Transverse colon (tissue), 4 donors: ENCODE measurements around the gene AKR1E2.

Experiments
- EP300 ChIP-seq: sonication (generic); formaldehyde crosslinking; IDR thresholded peaks from one replicate; pipeline ENCODE4 v1.6.1; 2017; ENCODE audit warnings: antibody characterized with exemption, low read depth
- POLR2A ChIP-seq: fragments of 450-650 bp; IDR thresholded peaks from one replicate; pipeline ENCODE4 v1.6.1; 2016; ENCODE audit warnings: antibody characterized with exemption, mild to moderate bottlenecking, moderate library complexity
- POLR2AphosphoS5 ChIP-seq, 3 donors: sonication (generic); formaldehyde crosslinking; IDR thresholded peaks; one replicate each; pipeline ENCODE4 v1.6.1; 2016; ENCODE audit warnings: antibody characterized with exemption in 3 of 3
- TF ChIP-seq, protein P1 (sequence below), 5 experiments: fragments of 200-600 bp in 3 of 5; fragments of 450-650 bp in 2 of 5; sonication (generic) in 3 of 5; IDR thresholded peaks; 1 replicate in 2 of 5; 2 replicates in 3 of 5; pipeline ENCODE4 v1.5.1; 2016 to 2017; ENCODE audit warnings: antibody characterized with exemption in 5 of 5, inconsistent platforms in 3 of 5, mild to moderate bottlenecking in 2 of 5, moderate library complexity in 1 of 5

DNA sequence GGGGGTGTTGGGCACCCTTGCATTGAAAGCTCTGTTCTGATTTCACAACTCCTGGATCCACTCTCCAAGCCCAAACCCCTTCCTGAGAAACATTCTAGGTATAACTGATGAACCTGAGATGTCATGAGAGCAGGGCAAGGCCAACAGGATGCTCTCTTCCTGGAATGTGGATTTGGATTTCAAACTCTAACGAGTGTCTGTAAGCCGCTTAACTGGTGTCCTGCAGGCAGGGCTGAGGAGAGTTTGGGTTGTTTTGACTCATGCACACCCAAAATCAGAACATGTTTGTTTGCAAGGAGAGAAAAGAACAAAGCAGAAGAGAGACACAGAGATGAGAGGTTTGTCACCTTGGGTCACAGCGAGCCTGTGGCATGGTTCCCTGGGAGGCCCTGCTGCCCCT lies 24.6 kb upstream of the AKR1E2 start:
- TF ChIP-seq, protein P1, sequence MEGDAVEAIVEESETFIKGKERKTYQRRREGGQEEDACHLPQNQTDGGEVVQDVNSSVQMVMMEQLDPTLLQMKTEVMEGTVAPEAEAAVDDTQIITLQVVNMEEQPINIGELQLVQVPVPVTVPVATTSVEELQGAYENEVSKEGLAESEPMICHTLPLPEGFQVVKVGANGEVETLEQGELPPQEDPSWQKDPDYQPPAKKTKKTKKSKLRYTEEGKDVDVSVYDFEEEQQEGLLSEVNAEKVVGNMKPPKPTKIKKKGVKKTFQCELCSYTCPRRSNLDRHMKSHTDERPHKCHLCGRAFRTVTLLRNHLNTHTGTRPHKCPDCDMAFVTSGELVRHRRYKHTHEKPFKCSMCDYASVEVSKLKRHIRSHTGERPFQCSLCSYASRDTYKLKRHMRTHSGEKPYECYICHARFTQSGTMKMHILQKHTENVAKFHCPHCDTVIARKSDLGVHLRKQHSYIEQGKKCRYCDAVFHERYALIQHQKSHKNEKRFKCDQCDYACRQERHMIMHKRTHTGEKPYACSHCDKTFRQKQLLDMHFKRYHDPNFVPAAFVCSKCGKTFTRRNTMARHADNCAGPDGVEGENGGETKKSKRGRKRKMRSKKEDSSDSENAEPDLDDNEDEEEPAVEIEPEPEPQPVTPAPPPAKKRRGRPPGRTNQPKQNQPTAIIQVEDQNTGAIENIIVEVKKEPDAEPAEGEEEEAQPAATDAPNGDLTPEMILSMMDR (IDR thresholded peaks at IDR 0.05) = no peak
- TF ChIP-seq POLR2A = no peak
- TF ChIP-seq EP300 = no peak
- no peak for TF ChIP-seq POLR2AphosphoS5 (IDR thresholded peaks at IDR 0.05)
